Activated CD4-positive, alpha-beta T cell treated with anti-CD3 and anti-CD28 coated beads, Interleukin-10, Interleukin-2, amounts not matched to agents 100 ng/mL and 50 ng/mL, durations not matched to agents 16 hours and 8 hours (primary cell): ENCODE data around the gene TBCD.

Experiments
- DNase-seq: peaks from one replicate; pipeline ENCODE4 v3.0.0-alpha.2; 2020

Gene TBCD

GRCh38 chr17:82859431-82860403 is 107.9 kb downstream of the TBCD start:
- DNase-seq: peak; percentile 76

GRCh38 chr17:82860606-82861392 is 108.9 kb downstream of the TBCD start:
- no peak for DNase-seq

GRCh38 chr17:82861393-82861775 is 109.5 kb downstream of the TBCD start:
- DNase-seq: no peak

- no peak for DNase-seq
Observed at GRCh38 chr17:82862191-82862590, 110.3 kb downstream of the TBCD start.

- no peak for DNase-seq
Observed at GRCh38 chr17:82862737-82863382, 111.0 kb downstream of the TBCD start.

- DNase-seq: no peak
Observed at GRCh38 chr17:82863383-82863940, 111.6 kb downstream of the TBCD start.

- DNase-seq: peak; percentile 96
Observed at GRCh38 chr17:82863941-82864712, 112.3 kb downstream of the TBCD start.

GRCh38 chr17:82864713-82865248 is 112.9 kb downstream of the TBCD start:
- no peak for DNase-seq

GRCh38 chr17:82865274-82865673 is 113.4 kb downstream of the TBCD start:
- no peak for DNase-seq

- no peak for DNase-seq
Observed at GRCh38 chr17:82865774-82866395, 114.0 kb downstream of the TBCD start.

GRCh38 chr17:82866590-82867191 is 114.8 kb downstream of the TBCD start:
- DNase-seq: no peak

GRCh38 chr17:82867763-82868325 is 116.0 kb downstream of the TBCD start:
- no peak for DNase-seq

GRCh38 chr17:82868715-82869131 is 116.9 kb downstream of the TBCD start:
- no peak for DNase-seq

GRCh38 chr17:82869536-82869935 is 117.7 kb downstream of the TBCD start:
- DNase-seq: no peak

GRCh38 chr17:82870091-82870491 is 118.2 kb downstream of the TBCD start:
- no peak for DNase-seq

- no peak for DNase-seq
Observed at GRCh38 chr17:82870541-82870940, 118.7 kb downstream of the TBCD start.

GRCh38 chr17:82871056-82871775 is 119.4 kb downstream of the TBCD start:
- DNase-seq: peak; percentile 48

GRCh38 chr17:82871776-82872561 is 120.1 kb downstream of the TBCD start:
- DNase-seq: no peak
